Measurements from ENCODE around the gene ESPL1. TPM values are rescaled to one million over a fixed set of nuclear protein-coding genes. Genes with fewer than 3 reads are reported as not detected.
A peak's percentile ranks its signal among the peaks of the same experiment; 100 is the strongest.

ESPL1 gene
- total and polyA plus RNA-seq, 2 of the 13 experiments (the other 11 are each of a cell fraction or from before 2014, with no cell fraction given) = 5.8 to 11.5 TPM

DNA sequence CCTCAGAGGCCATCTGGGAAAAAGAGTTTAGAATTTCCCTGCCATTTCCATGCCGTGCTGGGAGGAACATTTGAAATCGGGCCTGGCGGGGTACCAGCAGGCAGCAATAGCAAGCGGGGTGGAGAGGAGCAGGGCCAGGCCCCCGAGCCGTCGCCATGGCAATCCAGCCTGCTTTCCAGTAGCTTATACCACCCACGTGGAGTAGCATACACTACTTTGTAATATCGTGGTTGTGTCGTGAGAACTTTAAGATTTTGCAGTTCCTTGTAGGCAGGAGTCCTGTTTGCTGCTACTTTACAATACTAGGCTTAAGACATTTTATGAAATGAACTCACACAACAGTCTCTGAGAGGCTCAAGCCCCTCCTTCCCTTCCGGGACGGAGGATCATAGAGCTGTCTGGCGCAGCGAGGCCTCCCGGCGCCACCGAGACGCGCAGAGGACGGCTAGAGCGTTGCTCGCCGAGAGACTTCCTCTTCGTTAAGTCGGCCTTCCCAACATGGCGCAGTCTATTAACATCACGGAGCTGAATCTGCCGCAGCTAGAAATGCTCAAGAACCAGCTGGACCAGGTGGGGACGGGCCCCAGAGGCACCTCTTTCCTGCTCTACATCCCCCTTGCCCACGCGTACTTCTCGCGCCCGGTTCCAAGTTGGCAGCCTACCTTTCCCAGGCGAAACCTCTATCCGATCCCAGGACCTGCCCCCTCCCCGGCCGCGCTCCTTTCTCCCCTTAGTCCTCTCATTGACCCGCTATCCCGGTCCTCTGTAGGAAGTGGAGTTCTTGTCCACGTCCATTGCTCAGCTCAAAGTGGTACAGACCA, 27.2 kb downstream of the ESPL1 start, which contains the start of gene PFDN5 (continued):
- TF ChIP-seq, protein P1, sequence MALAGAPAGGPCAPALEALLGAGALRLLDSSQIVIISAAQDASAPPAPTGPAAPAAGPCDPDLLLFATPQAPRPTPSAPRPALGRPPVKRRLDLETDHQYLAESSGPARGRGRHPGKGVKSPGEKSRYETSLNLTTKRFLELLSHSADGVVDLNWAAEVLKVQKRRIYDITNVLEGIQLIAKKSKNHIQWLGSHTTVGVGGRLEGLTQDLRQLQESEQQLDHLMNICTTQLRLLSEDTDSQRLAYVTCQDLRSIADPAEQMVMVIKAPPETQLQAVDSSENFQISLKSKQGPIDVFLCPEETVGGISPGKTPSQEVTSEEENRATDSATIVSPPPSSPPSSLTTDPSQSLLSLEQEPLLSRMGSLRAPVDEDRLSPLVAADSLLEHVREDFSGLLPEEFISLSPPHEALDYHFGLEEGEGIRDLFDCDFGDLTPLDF (CRISPR knock-in tag; IDR thresholded peaks at IDR 0.05) = 0 out of 2 replicates have a peak, but pooled peaks have one; percentile 9
- TF ChIP-seq POLR2AphosphoS5 (IDR thresholded peaks at IDR 0.05; ENCODE audit: low read depth, low read length) (peak; percentile 89), JUND (CRISPR knock-in tag; IDR thresholded peaks at IDR 0.05) (no peak), GATAD2A (CRISPR knock-in tag; IDR thresholded peaks at IDR 0.05) (peak; percentile 56), TCF12 (IDR thresholded peaks at IDR 0.05) (no peak), TCF12 (CRISPR knock-in tag; IDR thresholded peaks at IDR 0.05) (0 out of 2 replicates have a peak, but pooled peaks have one; percentile 45), ZNF501 (CRISPR knock-in tag; IDR thresholded peaks at IDR 0.05) (peak; percentile 88), KLF11 (CRISPR knock-in tag; IDR thresholded peaks at IDR 0.05) (peak; percentile 23; the same call in 1 of the 2 replicates)
- TF ChIP-seq, protein P2, sequence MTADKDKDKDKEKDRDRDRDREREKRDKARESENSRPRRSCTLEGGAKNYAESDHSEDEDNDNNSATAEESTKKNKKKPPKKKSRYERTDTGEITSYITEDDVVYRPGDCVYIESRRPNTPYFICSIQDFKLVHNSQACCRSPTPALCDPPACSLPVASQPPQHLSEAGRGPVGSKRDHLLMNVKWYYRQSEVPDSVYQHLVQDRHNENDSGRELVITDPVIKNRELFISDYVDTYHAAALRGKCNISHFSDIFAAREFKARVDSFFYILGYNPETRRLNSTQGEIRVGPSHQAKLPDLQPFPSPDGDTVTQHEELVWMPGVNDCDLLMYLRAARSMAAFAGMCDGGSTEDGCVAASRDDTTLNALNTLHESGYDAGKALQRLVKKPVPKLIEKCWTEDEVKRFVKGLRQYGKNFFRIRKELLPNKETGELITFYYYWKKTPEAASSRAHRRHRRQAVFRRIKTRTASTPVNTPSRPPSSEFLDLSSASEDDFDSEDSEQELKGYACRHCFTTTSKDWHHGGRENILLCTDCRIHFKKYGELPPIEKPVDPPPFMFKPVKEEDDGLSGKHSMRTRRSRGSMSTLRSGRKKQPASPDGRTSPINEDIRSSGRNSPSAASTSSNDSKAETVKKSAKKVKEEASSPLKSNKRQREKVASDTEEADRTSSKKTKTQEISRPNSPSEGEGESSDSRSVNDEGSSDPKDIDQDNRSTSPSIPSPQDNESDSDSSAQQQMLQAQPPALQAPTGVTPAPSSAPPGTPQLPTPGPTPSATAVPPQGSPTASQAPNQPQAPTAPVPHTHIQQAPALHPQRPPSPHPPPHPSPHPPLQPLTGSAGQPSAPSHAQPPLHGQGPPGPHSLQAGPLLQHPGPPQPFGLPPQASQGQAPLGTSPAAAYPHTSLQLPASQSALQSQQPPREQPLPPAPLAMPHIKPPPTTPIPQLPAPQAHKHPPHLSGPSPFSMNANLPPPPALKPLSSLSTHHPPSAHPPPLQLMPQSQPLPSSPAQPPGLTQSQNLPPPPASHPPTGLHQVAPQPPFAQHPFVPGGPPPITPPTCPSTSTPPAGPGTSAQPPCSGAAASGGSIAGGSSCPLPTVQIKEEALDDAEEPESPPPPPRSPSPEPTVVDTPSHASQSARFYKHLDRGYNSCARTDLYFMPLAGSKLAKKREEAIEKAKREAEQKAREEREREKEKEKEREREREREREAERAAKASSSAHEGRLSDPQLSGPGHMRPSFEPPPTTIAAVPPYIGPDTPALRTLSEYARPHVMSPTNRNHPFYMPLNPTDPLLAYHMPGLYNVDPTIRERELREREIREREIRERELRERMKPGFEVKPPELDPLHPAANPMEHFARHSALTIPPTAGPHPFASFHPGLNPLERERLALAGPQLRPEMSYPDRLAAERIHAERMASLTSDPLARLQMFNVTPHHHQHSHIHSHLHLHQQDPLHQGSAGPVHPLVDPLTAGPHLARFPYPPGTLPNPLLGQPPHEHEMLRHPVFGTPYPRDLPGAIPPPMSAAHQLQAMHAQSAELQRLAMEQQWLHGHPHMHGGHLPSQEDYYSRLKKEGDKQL (CRISPR knock-in tag; IDR thresholded peaks at IDR 0.05; ENCODE audit: low read depth) = 0 out of 2 replicates have a peak, but pooled peaks have one; percentile 18
- TF ChIP-seq, protein P3, sequence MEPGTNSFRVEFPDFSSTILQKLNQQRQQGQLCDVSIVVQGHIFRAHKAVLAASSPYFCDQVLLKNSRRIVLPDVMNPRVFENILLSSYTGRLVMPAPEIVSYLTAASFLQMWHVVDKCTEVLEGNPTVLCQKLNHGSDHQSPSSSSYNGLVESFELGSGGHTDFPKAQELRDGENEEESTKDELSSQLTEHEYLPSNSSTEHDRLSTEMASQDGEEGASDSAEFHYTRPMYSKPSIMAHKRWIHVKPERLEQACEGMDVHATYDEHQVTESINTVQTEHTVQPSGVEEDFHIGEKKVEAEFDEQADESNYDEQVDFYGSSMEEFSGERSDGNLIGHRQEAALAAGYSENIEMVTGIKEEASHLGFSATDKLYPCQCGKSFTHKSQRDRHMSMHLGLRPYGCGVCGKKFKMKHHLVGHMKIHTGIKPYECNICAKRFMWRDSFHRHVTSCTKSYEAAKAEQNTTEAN (CRISPR knock-in tag; conservative IDR thresholded peaks at IDR 0.05) = peak; percentile 54; the same call in 1 of the 2 replicates
- TF ChIP-seq, protein P4, sequence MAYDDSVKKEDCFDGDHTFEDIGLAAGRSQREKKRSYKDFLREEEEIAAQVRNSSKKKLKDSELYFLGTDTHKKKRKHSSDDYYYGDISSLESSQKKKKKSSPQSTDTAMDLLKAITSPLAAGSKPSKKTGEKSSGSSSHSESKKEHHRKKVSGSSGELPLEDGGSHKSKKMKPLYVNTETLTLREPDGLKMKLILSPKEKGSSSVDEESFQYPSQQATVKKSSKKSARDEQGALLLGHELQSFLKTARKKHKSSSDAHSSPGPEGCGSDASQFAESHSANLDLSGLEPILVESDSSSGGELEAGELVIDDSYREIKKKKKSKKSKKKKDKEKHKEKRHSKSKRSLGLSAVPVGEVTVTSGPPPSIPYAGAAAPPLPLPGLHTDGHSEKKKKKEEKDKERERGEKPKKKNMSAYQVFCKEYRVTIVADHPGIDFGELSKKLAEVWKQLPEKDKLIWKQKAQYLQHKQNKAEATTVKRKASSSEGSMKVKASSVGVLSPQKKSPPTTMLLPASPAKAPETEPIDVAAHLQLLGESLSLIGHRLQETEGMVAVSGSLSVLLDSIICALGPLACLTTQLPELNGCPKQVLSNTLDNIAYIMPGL (CRISPR knock-in tag; IDR thresholded peaks at IDR 0.05; ENCODE audit: borderline replicate concordance in 1 of 2, low read depth in 1 of 2) = peak; percentile 55 to 93
- TF ChIP-seq, protein P5, sequence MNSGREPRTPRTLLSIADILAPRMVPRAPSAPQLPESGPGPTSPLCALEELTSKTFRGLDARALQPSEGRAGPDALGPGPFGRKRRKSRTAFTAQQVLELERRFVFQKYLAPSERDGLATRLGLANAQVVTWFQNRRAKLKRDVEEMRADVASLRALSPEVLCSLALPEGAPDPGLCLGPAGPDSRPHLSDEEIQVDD (CRISPR knock-in tag; IDR thresholded peaks at IDR 0.05; ENCODE audit: borderline replicate concordance) = 0 out of 2 replicates have a peak, but pooled peaks have one; percentile 19
- TF ChIP-seq, protein P6, sequence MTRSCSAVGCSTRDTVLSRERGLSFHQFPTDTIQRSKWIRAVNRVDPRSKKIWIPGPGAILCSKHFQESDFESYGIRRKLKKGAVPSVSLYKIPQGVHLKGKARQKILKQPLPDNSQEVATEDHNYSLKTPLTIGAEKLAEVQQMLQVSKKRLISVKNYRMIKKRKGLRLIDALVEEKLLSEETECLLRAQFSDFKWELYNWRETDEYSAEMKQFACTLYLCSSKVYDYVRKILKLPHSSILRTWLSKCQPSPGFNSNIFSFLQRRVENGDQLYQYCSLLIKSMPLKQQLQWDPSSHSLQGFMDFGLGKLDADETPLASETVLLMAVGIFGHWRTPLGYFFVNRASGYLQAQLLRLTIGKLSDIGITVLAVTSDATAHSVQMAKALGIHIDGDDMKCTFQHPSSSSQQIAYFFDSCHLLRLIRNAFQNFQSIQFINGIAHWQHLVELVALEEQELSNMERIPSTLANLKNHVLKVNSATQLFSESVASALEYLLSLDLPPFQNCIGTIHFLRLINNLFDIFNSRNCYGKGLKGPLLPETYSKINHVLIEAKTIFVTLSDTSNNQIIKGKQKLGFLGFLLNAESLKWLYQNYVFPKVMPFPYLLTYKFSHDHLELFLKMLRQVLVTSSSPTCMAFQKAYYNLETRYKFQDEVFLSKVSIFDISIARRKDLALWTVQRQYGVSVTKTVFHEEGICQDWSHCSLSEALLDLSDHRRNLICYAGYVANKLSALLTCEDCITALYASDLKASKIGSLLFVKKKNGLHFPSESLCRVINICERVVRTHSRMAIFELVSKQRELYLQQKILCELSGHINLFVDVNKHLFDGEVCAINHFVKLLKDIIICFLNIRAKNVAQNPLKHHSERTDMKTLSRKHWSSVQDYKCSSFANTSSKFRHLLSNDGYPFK (CRISPR knock-in tag; IDR thresholded peaks at IDR 0.05; ENCODE audit: borderline replicate concordance) = peak; percentile 78; the same call in 1 of the 2 replicates

Measured in HepG2 (cell line).